GM21825 (cell line): ENCODE data around the gene ALPK3.

Experiments used
- ATAC-seq: cut with Tn5 transposase; IDR thresholded peaks from one replicate; pipeline ENCODE4 v1.9.1; 2021; ENCODE audit warnings: mild to moderate bottlenecking, moderate library complexity; ENCODE audit not compliant: unreplicated experiment

The ALPK3 gene

GRCh38 chr15:84816694-84817465 lies at the start of gene ALPK3:
Gene ALPK3, plus strand, starts transcription at chr15:84817356. Its CDS starts 97 bp downstream, at chr15:84817453.
- no peak for ATAC-seq

GRCh38 chr15:84772031-84772430 lies 45.1 kb upstream of the ALPK3 start:
- no peak for ATAC-seq

- ATAC-seq = no peak
Measured at GRCh38 chr15:84772467-84772866, 44.7 kb upstream of the ALPK3 start.

- ATAC-seq = no peak
Measured at GRCh38 chr15:84773716-84774115, 43.4 kb upstream of the ALPK3 start.

GRCh38 chr15:84775867-84776449 lies 41.2 kb upstream of the ALPK3 start:
- ATAC-seq = no peak

- no peak for ATAC-seq
Measured at GRCh38 chr15:84778194-84778593, 39.0 kb upstream of the ALPK3 start.

- ATAC-seq = no peak
Measured at GRCh38 chr15:84780492-84780891, 36.7 kb upstream of the ALPK3 start.

- ATAC-seq = no peak
Measured at GRCh38 chr15:84781495-84781894, 35.7 kb upstream of the ALPK3 start.

- ATAC-seq = no peak
Measured at GRCh38 chr15:84782346-84782745, 34.8 kb upstream of the ALPK3 start.

- ATAC-seq = no peak
Measured at GRCh38 chr15:84783493-84784251, 33.5 kb upstream of the ALPK3 start.

GRCh38 chr15:84784262-84784661 lies 32.9 kb upstream of the ALPK3 start:
- no peak for ATAC-seq

GRCh38 chr15:84785053-84785452 lies 32.1 kb upstream of the ALPK3 start:
- no peak for ATAC-seq

GRCh38 chr15:84788500-84788899 lies 28.7 kb upstream of the ALPK3 start:
- ATAC-seq = no peak

GRCh38 chr15:84789762-84790161 lies 27.4 kb upstream of the ALPK3 start:
- no peak for ATAC-seq

GRCh38 chr15:84790676-84791075 lies 26.5 kb upstream of the ALPK3 start:
- ATAC-seq = no peak

- no peak for ATAC-seq
Measured at GRCh38 chr15:84791763-84792162, 25.4 kb upstream of the ALPK3 start.

GRCh38 chr15:84793431-84794161 lies 23.6 kb upstream of the ALPK3 start:
- ATAC-seq = no peak

- ATAC-seq = no peak
Measured at GRCh38 chr15:84794162-84794547, 23.0 kb upstream of the ALPK3 start.

GRCh38 chr15:84795186-84795585 lies 22.0 kb upstream of the ALPK3 start:
- ATAC-seq = no peak

- no peak for ATAC-seq
Measured at GRCh38 chr15:84797212-84797611, 19.9 kb upstream of the ALPK3 start.

GRCh38 chr15:84797801-84798200 lies 19.4 kb upstream of the ALPK3 start:
- no peak for ATAC-seq
